ENCODE data around the gene CRY2. TPM values are rescaled to one million over a fixed set of nuclear protein-coding genes. Genes with fewer than 3 reads are reported as not detected.

CRY2 gene
- total and polyA plus RNA-seq, 12 donors: 16.8 to 131 (median 86.6) TPM

DNA sequence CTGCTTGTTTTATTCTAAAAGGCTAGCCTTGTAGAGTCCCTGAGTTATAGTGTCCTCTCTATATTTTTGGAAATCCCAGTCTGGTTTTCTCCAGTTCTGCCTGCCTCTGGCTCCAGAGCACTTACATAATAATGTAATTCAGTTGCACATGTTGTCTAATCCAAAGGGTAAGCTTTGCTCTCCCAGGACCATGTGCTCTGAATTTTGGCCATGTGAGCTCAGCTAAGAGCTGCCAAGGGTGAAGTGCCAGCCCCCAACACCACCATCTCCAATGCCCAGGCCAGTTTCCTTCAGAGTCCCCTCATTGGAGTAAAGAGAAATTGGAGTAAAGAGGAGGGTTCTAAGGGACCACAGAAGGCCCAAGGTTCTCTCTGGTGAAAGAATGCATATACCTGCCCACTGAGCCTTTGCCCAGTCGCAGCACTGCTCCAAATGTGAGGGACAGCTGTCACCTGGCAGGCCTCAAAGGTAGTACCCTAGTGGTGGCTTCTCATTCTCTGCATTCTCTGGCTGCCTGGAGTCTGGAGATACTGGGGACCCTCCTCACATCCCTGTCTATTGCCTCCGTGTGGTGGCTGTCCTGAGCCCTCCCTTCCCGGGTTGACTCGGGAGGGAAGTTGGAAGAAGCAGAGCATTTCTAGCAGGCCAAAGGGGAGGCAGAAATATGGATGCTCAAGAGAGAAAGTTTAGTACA, 4.9 kb downstream of the CRY2 start:
- DNase-seq: peak in 1 of 2 donors; percentile 53
- intact Hi-C loops (cut with DNase I): no loop called here
- Histone ChIP-seq H3K36me3 (peaks cover 0 to 42% (median 13%) of the 10 kb centered on the region in 9 donors), H3K27ac (peak overlapping the region; percentile 58 to 99 (median 89)), H3K4me3 (peak overlapping the region in 1 of 10 donors; percentile 1), H3K27me3 (no peaks in the 10 kb centered on the region), H3K9me3 (no peaks in the 10 kb centered on the region), H3K4me1 (peaks cover 31 to 93% (median 87%) of the 10 kb centered on the region in 9 donors)
- peak in 5 of 8 donors; percentile 16 to 41 (median 24) for ATAC-seq
- 34 to 40% methylated on average over 4 of the region's 4 CpGs for WGBS, 2 donors
- TF ChIP-seq, protein P1, sequence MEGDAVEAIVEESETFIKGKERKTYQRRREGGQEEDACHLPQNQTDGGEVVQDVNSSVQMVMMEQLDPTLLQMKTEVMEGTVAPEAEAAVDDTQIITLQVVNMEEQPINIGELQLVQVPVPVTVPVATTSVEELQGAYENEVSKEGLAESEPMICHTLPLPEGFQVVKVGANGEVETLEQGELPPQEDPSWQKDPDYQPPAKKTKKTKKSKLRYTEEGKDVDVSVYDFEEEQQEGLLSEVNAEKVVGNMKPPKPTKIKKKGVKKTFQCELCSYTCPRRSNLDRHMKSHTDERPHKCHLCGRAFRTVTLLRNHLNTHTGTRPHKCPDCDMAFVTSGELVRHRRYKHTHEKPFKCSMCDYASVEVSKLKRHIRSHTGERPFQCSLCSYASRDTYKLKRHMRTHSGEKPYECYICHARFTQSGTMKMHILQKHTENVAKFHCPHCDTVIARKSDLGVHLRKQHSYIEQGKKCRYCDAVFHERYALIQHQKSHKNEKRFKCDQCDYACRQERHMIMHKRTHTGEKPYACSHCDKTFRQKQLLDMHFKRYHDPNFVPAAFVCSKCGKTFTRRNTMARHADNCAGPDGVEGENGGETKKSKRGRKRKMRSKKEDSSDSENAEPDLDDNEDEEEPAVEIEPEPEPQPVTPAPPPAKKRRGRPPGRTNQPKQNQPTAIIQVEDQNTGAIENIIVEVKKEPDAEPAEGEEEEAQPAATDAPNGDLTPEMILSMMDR (IDR thresholded peaks at IDR 0.05): no peak

DNA sequence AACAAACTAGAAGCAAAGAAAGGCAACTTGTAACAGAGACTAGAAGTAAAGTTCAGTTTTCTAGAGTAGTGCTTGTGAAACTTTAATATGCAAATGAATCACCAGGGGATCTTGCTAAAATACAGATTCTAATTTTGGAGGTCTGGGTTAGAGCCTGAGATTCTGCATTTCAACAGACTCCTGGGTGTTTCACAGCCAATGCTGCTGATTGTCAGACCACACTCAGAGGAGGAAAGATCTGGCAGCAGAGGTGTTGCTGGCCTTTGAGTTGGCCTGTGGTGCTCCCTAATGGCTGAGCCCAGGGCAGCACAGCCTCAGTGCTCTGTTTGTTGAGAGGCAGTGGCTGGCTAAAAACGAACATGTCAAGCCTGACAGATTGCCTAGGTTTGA, 5.4 kb downstream of the CRY2 start:
- H3K9me3 ChIP-seq: no peaks in the 10 kb centered on the region
- peaks cover 36 to 98% (median 92%) of the 10 kb centered on the region in 9 donors for H3K4me1 ChIP-seq
- H3K27me3 ChIP-seq: no peaks in the 10 kb centered on the region
- H3K4me3 ChIP-seq: peak overlapping the region in 1 of 10 donors; percentile 1
- H3K36me3 ChIP-seq: peaks cover 0 to 48% (median 16%) of the 10 kb centered on the region in 9 donors
- ATAC-seq (peak; percentile 48 to 82 (median 70)), DNase-seq (peak; percentile 53 to 59)
- TF ChIP-seq, protein P1 (IDR thresholded peaks at IDR 0.05): peak in 4 of 9 donors; percentile 12 to 40 (median 31)
- 17 to 26% methylated on average over 1 of the region's 1 CpG for WGBS, 2 donors
- intact Hi-C loops (cut with DNase I): no loop called here
- peak overlapping the region; percentile 33 to 99 (median 89) for H3K27ac ChIP-seq

DNA sequence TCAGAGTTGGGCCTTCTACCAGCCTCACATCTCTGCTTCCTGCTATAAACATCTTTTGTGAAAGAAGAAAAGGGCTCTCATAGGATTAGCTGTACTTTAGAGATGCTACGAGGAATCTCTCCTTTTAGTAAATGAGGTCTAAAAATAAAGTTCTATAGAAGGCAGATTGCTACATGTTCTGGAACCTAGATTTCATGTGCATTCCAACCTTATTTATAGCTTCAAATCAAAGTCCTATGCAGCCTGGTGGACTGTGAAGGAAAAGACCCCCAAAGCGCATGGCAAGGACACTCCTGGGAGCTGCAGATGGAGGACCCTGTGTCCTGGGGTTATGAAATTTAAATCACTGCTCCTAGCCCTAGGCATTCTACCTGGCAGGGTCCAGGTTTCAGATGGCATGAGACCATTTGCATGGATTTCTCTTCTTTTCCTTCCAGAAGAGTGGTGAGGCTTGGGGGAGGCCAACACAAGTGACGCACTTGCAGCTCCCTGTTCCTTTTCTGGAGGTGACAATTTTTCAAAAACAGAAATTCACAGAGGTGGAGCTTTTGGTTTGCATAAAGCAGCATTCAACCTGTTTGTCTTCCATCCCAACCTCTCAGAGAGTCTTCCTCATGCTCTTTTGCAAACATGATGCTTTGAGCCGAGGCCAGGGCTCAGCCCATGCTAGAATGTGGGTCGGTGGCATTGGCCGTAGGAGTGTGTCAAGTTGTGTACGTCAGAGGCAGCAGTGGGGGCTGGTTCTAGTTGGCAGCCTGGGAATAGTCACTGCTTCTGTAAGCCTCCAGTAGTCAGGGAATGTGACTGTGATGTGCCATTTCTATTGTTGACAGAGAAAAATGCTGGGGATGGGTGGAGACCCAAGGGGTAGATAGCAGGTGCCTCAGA, 6.3 kb downstream of the CRY2 start:
- H3K4me3 ChIP-seq: no peak overlapping the region
- H3K27me3 ChIP-seq: no peaks in the 10 kb centered on the region
- ATAC-seq: peak; percentile 26 to 81 (median 70)
- peak; percentile 70 to 82 for DNase-seq
- TF ChIP-seq, protein P1 (IDR thresholded peaks at IDR 0.05): no peak
- H3K9me3 ChIP-seq: no peaks in the 10 kb centered on the region
- intact Hi-C loops (cut with DNase I): no loop called here
- peaks cover 44 to 100% (median 94%) of the 10 kb centered on the region in 9 donors for H3K4me1 ChIP-seq
- WGBS, 2 donors: 60 to 61% methylated on average over 7 of the region's 7 CpGs
- H3K36me3 ChIP-seq: peaks cover 0 to 54% (median 17%) of the 10 kb centered on the region in 9 donors
- peak overlapping the region in 9 of 10 donors; percentile 32 to 99 (median 95) for H3K27ac ChIP-seq

DNA sequence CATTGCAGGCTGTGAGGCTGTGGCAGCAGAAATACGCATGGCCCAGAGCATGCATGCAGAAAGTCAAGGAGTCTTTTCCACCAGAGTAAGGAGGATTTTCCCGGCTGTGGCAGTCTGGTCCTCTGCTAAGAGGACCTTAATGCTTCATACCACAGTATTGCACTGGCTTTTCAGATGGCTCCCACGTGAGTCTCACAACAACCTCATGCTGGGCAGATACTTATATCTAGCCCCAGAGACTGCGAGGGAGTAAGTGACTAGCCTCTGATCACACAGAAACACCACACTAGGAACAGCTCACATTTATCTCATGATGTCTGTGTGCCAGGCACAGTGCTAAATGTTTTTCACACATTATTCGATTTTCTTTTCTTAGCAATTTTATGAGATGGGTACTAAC, 8.0 kb downstream of the CRY2 start:
- ATAC-seq (no peak), DNase-seq (no peak)
- TF ChIP-seq, protein P1 (IDR thresholded peaks at IDR 0.05): no peak
- Histone ChIP-seq H3K4me3 (no peak overlapping the region), H3K4me1 (peaks cover 51 to 100% (median 94%) of the 10 kb centered on the region in 9 donors), H3K27me3 (no peaks in the 10 kb centered on the region), H3K27ac (peak overlapping the region; percentile 32 to 99 (median 90)), H3K36me3 (peaks cover 0 to 64% (median 17%) of the 10 kb centered on the region in 9 donors), H3K9me3 (no peaks in the 10 kb centered on the region)
- 53 to 60% methylated on average over 5 of the region's 5 CpGs for WGBS, 2 donors
- intact Hi-C loops (cut with DNase I): no loop called here

Data from heart right ventricle (tissue), 16 donors.